ENCODE measurements around the gene ZNF814.
"Not testable (repeated sequence)": the region's sequence is repeated elsewhere in the genome, so short reads cannot be mapped to it uniquely, and the experiment has no call there.

The ZNF814 gene

GRCh38 chr19:57888560-57889231, at the start of gene ZNF814:
Gene ZNF814, minus strand, starts transcription at chr19:57889037. Its CDS starts 235 bp downstream, at chr19:57888802.
- peak; percentile 70 for DNase-seq

- no peak for DNase-seq
These were observed 46.9 kb upstream of the ZNF814 start for GRCh38 chr19:57935731-57936130.

DNA sequence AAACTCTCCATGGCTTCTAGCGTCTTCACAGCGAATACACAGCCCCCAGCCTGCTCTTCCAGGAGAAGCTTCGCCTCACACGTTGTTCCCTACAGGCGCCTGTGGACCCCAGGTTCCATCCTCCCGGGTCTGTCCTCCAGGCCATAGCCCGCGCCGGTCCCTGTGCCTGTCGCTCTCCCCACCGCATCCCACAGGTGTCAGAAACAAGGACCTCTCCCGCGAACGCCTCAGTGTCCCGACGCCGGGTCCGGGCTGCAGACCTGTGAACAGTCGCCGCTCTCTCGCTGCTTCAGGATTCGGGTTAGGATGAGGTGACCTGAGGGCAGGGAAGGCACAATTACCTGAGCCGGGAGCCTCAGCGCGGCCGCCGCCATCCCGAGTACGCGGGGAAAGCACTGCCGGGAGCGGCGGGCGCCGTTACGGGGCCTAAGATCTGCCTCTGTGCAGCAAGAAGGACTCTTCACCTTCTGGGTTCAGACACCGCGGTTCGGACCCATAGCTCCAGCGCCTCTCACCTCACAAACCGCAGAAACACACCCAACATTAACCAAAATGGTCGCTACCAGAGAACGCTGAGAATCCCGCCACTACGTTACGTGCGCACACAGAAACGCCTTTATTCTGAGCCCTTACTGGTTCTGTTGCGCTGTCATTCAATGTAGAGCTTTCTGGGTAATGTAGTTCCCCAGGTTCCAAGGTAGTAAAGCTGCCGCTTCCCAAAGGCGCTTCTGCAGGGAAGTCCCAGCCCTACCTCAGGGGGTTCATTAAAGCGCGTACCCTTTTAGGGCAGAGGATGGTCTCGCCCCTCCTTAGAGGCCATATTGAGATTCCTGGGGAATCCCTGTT, 46.2 kb upstream of the ZNF814 start, which contains the start of gene ZNF418:
Gene ZNF418, minus strand, starts transcription at position 583 of the 846 bp plus-strand sequence. CDS start 1,580 bp downstream, outside the sequence.
- DNase-seq, result no peak

GRCh38 chr19:57927587-57927986, 38.8 kb upstream of the ZNF814 start:
- DNase-seq, result no peak

- DNase-seq, result peak; percentile 80
These were observed 27.5 kb upstream of the ZNF814 start, which contains the start of gene ZNF417 for GRCh38 chr19:57916168-57916995. Gene ZNF417, minus strand, starts transcription at chr19:57916592. Its CDS starts 181 bp downstream, at chr19:57916411.

GRCh38 chr19:57914531-57914930, 25.7 kb upstream of the ZNF814 start:
- no peak for DNase-seq

DNA sequence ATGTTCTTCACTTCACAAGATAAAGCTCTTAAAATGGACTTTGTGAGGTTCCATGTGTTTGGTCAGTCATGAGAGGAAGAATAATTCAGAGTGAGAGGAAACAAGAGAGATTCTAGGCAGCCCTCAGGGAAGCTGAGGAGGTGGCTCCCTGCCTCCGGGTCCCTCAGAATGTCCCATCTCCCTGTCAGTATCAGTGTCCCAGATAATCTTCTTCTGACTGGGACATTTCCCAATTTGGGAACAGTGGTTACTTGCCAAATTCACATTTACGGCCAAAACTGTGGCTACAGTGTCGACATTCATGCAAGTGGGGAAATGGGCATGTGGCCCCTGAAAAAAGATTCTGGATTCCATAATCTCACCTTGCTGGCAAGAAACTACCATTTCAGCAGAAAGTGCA, 18.6 kb upstream of the ZNF814 start:
- no peak for DNase-seq

- no peak for DNase-seq
These were observed 16.4 kb upstream of the ZNF814 start for GRCh38 chr19:57905258-57905657.

DNA sequence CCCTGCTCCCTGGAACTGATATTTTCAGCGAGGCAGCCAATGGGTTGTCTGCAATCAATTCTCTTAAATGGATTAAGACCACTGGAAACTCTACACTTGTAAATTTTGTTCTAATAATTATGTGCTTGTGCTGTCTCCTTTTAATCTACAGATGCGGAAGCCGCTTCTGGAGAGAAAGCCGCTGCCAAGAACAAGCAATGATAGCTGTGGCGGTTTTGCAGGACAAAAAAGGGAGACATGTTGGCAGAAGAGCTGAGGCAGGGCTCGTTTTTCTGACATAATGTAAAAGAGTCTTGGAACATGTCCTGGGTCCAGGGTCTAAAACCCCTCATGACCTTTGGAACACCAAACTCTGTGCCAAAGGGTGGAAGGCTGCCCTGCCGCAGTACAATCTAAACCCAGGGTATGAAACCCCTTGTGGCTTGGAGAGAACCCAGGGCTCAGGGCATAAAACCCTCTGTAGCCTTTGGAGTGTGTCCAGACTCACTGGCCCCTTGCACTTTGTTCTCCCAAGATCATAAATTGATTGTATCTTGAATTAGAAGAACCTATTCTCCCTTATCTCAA, 14.9 kb upstream of the ZNF814 start:
- DNase-seq, result no peak

GRCh38 chr19:57900311-57900710, 11.5 kb upstream of the ZNF814 start:
- no peak for DNase-seq

GRCh38 chr19:57890706-57891105, 1.9 kb upstream of the ZNF814 start:
- DNase-seq, result not testable (repeated sequence)

DNA sequence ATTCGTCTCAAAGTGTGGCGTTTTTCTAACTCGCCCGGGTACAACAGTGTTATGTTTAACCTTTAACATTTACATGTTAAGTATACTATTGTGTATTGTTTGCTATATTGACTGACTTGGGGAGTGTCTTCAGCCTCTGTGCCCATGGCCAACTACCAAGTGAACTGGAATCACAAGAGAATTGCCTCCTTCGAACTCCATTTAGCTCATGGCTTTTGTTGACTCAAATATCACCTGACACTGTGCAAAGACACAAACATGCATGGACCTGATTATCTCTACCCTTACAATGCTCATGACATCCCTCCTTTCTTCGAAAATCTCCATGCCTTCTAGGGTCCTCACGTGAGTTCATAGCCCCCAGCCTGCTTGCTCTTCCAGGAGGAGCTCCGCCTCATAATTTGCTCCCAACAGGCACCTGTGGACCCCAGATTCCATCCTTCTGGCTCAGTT, 704 bp downstream of the ZNF814 start:
- DNase-seq, result no peak

DNA sequence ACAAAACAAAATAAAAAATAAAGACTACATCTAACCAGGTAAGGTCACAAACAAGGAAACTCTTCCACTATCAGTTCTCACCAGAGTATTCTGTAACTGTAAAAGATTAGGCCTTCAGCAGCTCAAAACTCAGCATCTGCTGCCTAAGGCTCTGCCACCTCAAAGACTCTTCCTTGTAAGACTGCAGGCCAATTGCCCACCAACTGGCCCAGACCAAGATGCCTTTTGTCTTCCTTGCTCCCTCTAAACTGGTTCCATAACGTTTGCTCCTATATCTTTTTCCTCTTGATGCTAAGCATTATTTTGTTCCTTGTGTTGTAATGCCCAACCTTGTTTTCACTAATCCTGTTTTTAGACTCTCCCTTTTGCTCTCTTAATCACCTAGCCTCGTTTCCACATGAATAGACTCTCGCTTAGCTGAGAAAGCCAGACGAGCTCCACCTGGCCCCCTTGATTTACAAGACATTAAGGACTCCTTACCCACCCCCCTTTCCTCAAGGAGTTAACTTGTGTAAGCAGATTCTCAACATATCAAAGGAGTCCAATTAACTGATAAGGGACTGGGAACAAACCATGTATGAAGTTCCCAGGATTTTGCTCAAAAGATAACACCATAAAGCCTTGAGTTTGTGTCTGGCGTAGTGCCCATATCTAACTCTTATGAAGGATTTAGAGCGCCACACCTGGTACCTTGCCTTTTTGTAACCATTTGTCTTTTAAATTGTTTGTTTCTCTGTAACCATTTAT, 1.5 kb downstream of the ZNF814 start:
- DNase-seq, result no peak

GRCh38 chr19:57886046-57886445, 2.8 kb downstream of the ZNF814 start:
- no peak for DNase-seq

DNA sequence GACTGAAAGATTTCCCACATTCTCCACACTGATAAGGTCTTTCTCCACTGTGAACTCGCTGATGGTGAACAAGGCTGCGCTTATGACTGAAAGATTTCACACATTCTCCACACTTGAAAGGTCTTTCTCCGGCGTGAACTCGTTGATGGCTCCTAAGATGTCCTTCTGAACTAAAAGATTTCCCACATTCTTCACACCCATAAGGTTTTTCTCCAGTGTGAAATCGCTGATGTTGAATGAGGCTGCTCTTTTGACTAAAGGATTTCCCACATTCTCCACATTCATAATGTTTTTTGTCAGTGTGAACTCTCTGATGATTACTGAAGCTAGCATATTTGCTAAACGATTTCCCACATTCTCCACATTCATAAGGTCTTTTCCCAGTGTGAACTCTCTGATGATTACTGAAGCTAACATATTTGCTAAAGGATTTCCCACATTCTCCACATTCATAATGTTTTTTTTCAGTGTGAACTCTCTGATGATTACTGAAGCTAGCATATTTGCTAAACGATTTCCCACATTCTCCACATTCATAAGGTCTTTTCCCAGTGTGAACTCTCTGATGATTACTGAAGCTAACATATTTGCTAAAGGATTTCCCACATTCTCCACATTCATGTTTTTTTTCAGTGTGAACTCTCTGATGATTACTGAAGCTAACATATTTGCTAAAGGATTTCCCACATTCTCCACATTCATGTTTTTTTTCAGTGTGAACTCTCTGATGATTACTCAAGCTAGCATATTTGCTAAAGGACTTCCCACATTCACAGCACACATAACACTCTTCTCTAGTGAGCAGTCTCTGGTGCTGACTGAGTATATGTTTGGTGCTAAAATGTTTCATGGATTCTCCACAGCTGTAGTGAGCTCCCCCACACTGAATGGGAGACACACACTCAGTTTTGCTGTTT, 14.7 kb downstream of the ZNF814 start:
- not testable (repeated sequence) for DNase-seq

DNA sequence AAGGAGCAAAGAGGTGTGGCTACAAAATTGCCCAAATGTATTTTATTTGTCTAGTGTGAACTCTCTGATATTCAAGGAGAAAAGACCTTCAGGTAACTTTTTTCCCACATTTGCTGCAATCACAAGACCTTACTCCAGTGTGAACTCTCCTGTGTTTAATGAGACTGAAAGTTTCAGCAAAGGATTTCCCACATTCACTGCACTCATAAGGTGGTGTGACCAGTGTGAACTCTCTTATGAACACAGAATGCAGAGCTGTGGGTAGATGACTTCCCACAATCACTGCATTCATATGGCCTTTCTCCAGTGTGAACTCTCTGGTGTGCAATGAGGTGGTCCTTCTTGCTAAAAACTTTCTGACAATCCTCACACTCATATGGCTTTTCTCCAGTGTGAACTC, 16.4 kb downstream of the ZNF814 start:
- no peak for DNase-seq

DNA sequence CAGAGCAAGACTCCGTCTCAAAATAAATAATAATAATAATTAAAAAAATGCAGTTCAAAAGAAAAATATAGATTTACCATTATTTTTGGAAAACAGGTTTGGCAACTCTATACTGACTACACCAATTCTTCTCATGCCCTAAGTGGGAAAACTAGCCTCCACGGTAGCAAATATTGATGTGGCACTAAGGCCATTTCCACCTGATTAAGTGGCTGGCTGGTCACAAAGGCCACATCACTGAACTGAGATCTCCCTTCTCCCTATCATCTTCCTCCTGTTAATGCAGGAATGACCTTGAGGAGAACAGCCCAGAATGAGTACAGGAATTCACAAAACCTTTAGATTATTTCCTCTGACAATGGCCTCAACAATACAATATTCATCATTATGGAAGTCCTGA, 18.6 kb downstream of the ZNF814 start:
- DNase-seq, result no peak

DNA sequence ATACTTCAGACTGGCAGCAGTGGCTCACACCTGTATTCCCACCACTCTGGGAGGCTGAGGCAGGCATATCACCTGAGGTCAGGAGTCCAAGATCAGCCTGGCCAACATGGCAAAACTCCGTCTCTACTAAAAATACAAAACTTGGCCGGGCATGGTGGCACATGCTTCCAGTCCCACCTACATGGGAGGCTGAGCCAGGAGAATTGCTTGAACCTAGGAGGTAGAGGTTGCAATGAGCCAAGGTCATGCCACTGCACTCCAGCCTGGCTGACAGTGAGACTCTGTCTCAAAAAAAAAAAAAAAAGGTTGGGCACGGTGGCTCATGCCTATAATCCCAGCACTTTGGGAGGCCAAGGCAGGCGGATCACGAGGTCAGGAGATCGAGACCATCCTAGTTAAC, 19.2 kb downstream of the ZNF814 start:
- not testable (repeated sequence) for DNase-seq

DNA sequence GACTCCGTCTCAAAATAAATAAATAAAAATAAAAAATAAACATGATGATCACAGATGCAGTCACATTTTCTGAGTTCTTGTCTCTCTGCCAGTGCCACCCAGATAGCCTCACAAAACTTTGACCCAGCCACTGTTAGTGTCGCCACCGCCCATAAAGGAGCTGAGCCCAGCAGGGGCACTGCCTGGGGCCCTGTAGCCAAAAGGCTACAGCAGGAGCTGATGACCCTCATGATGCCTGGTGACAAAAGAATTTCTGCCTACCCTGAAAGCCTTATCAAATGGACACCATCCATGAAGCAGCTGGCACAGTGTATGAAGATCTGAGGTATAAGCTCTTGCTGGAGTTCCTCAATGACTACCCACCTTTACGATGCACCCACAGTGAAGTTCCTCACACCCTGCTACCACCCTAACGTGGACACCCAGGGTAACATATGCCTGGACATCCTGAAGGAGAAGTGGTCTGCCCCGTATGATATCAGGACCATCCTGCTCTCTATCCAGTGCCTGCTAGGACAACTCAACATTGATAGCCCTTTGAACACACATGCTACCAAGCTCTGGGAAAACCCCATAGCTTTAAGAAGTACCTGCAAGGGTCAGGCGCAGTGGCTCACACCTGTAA, 20.9 kb downstream of the ZNF814 start:
- no peak for DNase-seq

DNA sequence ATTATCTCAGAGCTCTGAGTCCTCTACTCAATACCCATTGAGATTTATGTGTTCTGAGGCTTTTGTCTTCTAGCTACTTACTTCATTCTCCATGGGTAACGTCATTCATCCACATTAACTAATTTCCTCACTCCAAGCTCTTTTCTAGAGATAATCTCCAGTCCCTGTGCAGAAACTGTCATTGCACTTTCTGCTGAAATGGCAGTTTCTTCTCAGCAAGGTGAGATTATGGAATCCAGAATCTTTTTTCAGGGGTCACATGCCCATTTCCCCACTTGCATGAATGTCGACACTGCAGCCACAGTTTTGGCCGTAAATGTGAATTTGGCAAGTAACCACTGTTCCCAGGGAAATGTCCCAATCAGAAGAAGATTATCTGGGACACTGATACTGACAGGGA, 26.5 kb downstream of the ZNF814 start:
- DNase-seq, result not testable (repeated sequence)

Measured in activated CD4-positive, alpha-beta T cell treated with anti-CD3 and anti-CD28 coated beads for 1 hour (primary cell).